Measurements from ENCODE around the gene NFKBIA.
"Not testable (repeated sequence)": the region's sequence is repeated elsewhere in the genome, so short reads cannot be mapped to it uniquely, and the experiment has no call there.

The NFKBIA gene

DNA sequence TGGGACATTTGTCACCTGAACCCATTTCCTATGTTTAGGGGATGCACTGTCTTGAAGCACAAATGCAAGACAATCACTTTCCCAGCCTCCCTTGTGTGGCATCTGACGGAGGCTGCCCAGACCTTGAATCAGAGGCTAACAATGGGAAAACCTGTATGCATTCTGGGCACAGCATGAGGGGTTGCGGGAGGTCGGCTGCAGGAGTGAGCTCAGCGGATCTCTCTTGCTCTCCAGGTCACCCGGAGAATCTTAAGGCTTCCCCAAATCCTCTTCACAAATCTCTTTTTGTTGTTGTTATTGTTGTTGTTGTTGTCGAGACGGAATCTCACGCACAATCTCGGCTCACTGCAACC lies 15.3 kb downstream of the NFKBIA start:
- DNase-seq: no peak

DNA sequence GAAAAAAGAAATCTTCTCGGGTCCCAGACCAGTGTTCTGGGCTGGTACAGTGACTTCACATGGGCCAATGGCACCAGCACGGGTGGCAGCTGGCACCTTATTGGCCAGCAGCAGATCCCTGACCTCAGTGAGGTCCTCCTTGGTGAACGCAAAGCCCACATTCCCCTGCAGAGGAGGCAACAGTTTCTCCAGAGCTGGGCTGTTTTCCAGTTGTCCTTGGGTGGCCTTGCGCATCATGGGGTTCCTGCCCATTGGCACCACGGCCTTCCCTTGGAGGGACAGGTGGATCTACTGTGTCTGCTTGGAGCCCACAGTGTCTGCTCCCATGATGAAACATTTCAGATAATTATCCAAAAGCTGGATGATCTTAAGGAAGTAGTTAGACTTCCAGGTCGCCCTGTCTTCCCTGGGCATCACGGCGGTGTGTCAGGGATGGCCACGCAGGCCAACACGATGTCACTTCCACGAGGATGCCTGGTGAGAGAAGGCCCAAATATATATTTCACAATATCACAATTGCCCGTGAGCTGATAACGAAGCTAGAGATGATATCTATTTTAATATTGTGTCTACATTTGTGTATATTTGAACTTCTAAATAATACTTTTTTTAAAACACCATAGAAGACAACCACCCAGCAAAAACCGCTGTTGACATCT lies 15.8 kb downstream of the NFKBIA start:
- no peak for DNase-seq

DNA sequence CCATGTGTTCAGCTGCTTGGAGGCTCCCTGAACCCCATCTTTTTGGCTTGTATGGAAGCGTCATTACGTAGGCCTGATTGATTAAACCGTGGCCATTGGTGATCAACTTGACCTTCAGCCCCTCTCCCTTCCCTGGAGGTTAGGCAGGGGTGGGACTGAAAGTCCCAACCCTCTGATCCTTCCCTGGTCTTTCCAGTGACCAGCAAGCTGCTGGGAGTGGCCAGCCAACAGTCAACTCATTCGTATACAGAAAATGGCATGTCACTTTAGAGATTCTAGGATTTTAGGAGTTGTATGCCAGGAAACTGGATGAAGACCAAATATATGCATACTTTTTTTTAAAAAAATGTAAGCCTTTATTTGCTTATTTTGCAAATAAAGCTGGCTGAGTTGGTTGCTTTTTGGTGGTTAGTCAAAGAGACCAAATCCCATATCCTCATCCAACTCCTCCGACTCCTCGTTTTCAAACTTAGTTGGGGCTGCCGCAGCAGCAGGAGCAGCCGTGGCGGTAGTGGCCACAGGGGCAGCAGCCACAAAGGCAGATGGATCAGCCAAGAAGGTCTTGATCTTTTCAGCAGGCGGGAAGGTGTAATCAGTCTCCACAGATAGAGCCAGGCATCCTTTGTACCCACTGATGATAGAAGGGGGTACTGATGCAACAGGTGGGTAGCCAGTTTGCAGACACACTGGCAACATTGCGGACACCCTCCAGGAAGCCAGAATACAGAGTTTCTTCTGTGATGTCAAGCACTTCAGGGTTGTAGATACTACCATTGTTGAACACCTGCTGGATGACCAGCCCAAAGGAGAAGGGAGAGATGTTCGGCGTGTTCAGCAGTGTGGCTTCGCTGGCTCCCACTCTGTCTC lies 16.6 kb downstream of the NFKBIA start:
- DNase-seq: no peak

DNA sequence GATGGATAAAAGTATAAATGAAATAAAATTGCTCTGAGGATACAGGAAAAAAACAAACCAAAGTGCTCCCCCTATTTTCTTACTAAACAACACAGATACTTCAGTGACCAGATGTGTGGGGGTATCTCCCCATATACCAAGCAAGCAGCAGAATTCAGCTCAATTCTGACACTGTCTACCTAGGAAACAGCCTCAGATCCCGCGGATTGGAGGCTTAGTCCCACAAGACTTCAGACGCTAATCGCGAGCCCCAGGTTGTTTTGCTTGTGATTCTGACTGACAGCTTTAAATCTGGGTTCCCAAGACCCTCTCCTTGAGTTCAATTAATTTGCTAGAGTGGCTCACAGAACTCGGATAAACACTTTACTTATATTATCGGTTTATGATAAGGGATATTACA lies 17.3 kb downstream of the NFKBIA start:
- DNase-seq: no peak

DNA sequence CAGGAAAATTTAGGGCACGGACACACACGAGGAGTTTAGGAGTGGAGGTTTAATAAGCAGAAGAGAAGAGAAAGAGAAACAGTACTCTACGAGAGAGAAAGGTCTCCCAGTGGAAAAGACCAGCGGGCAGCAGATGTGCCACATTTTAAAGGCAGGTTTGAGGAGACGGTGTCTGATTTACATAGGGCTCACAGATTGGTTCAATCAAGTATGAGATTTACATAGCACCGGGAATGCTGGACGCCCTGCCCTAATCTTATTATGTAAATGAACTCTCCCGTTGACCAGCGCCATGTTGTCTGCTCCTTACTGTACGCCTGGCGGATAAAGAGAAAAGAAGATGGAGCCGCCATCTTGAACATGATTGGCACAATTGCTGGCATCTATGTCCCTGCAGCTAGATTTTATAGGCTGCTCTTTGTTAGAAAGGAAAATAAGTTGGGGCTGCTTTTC lies 17.9 kb downstream of the NFKBIA start:
- no peak for DNase-seq

DNA sequence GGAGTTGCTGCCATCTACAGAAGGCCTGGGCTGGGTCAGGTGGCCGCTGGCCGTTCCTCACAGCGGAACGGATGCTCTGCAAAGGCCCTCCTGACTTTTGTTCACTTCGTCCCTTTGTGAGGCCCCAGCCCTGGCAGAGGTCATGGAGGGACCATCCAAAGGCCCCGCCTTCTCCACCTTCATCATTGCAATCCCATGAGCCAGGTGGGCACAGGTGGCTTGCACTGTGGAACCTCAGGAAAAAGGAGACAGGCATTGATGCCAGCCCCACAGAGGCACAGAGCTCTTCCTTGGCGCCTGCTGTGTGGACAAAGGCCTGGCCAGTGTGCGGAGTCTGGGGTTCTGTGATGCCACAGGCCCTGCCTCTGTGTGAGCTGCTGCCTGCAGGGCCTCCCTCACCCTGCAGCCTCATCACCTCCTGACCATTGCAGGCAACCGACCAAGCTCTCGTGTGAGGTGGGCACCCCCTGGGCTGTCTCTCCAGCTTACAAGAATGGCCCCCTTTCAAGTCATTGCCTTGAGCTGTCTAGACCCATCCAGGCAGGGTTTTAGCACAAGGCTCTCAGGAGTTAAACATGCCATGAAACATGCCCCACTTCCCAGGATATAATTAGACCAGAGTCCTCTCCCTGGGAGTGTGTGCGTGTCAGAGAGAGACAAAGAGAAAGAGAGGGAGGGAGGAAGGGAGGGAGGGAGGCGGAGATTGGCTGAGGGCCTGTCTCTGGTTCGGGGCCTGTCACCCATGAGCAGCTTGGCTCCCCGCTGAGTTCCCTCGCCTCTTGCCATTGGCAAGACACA lies 19.3 kb downstream of the NFKBIA start:
- DNase-seq: no peak

DNA sequence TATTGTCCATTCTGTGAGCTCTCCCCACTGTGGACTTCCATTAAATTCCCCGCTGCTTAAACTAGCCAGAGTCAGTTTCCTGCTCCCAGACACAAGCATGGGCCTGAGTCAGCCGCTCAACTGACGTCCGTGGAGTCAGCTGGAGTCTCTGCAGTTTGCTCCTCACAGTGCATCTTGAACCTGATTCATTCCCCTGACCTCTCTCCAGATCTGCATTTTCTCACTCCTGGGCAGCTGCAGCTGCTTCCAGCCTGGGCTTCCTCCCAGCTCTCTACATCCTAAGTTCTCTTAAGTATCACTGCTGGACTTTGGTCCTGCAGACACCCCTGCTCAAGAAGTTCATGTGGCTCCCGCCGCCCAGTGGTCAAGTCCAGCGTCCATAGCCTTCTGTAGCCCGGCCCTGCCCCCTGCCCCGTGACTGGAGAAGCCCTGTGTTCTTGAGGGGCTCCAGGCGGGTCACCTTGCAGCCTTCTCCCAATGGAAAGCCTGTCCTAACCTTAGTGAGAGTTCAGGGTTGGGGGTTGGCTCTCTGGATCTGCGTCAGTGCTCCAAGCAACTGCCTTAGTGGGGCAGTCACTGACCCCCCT lies 20.0 kb downstream of the NFKBIA start:
- no peak for DNase-seq

DNA sequence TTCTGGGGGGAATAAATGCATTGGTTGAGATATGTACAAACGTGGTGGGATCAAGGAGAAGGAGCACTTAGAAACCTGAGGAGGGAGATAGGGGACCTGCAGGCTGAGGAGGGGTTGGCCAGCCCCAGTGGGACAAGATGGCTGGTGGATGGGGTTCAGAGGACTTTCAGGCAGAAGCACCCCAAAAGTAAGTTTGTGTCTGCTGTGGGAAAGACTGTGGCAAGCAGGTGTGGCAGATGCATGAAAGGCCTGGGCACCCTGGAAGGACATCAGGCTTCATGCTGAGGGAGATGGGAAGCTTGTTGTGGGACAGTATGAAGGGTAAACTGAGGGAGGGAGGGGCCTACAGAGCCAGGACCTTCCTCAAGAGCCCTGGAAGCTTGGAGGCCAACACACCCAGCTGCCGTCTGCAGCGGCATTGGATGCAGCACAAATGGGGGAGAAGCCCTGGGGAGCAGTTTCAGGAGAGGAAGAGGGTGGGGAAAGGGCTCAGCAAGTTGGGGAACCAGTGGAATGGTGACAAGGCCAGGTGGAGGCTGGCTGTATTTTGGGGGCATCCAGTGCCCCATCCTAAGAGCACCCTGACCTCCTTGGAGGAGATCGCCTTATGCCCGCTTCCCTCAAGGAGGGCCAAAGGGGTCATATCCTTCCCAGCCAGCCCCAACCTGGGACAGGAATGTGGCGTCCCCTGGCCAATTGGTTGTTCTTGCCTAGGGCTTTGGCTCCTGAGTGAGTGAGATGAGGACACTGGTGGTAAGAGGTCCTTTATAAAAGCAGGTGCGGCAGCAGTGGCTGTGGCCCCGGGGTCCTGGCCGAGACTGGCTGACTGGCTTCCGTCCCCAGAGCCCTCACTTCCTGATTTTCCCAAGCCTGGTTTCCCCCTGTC lies 20.7 kb downstream of the NFKBIA start:
- no peak for DNase-seq

DNA sequence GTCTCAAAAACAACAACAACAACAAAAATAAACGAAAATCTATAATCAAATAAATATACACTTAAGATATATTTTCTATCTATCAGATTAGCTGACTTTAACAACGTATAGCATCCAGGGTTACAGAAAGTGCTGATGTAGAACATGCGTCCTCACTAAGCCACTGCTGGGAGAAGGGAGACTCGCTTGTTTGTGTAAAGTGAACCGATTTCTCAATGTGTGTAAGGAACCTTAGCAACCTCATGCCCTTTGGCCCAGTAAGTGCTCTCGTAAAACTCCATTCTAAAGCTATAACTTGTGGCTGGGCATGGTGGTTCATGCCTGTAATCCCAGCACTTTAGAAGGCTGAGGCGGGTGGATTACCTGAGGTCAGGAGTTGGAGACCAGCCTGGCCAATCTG lies 23.8 kb downstream of the NFKBIA start:
- DNase-seq: no peak

DNA sequence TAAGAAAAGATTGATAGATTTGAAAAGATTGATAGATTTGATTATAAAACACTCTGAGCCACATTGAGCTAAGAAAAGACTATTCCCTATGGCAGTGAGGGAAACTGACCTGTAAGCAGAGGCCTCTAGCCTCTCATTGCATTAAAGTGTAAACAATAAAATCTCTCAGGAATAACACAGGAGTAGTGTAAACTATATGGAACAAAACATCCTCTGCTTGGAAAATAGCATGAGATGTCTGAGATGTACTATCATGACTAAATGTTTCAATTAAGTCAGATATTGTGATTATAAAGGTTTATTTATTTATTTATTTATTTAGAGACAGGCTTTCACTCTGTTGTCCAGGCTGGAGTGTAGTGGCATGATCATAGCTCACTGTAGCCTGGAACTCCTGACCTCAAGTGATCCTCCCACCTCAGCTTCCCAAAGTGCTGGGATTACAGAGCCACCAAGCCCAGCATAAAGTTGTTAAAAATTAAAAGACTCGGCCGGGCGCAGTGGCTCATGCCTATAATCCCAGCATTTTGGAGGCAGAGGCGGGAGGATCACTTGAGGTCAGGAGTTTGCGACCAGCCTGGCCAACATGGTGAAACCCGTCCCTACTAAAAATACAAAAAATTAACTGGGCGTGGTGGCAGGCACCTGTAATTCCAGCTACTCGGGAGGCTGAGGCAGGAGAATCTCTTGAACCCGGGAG lies 25.2 kb downstream of the NFKBIA start:
- DNase-seq: not testable (repeated sequence)

DNA sequence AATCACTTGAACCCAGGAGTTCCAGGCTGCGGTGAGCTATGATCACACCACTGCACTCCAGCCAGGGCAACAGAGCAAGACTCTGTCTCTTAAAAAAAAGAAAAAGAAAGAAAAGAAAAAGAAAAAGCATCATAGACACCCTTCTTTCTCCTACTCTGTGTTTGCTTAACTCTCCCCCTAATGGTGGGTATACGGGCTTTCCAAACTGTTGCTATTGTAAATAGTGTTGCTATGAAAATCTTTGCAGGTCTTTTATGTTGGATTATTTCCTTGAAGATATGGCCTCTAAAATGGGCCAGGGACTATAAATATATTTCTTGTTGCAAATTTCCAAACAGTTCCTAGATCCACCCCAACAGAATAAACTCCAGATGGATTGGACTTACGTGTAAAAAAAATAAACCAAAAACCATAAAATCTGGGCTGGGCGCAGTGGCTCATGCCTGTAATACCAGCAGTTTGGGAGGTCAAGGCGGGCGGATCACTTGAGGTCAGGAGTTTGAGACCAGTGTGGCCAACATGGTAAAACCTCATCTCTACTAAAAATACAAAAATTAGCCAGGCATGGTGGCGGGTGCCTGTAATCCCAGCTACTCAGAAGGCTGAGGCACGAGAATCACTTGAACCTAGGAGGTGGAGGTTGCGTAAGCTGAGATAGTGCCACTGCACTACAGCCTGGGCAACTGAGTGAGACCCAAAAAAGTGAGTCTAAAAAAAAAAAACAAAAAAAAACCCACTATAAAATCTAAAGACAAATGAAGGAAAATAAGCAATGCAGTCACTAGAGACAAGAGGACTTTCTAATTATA lies 25.9 kb downstream of the NFKBIA start:
- DNase-seq: no peak

DNA sequence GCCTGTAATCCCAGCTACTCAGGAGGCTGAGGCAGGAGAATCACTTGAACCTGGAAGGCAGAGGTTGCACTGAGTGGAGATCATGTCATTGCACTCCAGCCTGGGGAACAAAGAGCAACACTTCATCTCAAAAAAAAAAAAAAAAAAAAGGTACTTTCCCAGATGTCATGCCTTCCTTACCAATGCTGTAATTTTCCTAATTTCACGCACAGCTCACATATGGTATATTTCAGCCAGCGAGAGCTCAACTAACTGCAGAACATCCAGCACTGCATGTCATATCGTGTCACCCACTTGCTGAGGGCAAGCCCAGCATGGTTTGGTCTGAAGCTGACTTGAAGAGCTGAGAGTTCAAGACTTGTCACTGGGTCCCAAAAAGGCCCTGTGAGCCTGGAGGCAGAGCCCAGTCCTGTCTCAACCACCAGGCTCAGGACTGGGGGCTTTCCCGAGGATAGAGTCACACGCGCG lies 29.0 kb downstream of the NFKBIA start:
- no peak for DNase-seq

DNA sequence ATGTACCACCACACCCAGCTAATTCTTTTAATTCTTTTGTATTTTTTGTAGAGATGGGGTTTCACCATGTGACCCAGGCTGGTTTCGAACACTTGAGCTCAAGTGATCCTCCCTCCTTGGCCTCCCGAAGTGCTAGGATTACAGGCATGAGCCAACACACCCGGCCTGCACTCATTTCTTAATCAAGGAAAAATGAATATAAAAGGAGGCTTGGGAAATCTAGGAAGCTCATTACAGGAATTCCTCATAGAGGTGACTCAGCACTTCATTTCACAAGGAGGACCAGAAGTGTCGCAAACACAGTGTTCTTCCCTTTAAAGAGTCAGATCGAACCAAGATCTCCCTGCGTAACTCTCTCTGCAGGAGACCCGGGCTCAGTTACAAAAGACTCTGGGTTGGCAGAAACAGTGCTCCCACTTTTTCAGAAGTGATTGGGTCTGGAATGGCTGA lies 30.3 kb downstream of the NFKBIA start:
- DNase-seq: no peak

DNA sequence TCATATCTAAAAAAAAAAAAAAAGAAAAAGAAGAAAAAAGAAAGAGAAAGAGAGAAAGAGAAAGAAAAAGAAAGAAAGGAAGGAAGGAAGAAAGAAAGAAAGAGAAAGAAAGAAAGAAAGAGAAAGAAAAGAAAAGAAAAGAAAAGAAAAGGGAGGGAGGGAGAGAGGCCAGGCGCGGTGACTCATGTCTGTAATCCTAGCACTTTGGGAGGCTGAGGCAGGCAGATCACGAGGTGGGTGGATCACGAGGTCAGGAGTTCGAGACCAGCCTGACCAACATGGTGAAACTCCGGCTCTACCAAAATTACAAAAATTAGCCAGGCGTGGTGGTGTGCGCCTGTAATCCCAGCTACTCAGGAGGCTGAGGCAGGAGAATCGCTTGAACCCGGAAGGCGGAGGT lies 31.3 kb downstream of the NFKBIA start:
- not testable (repeated sequence) for DNase-seq

DNA sequence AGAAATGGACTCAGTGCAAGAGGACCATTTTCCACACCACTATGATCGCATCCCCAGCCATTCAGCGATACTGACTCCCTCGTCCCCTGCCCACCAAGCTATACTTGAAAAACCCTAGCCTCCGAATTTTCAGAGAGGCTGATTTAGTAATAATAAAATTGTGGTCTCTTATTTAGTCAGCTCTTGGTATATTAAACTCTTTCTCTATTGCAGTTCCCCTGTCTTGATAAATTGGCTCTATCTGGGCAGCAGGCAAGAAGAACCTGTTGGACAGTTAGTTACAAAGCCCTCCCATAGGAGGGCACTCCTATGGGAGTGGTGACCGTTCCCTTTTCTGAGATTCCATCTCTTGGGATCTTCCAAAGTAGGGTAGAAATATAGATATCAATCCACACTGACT lies 33.6 kb downstream of the NFKBIA start:
- no peak for DNase-seq

DNA sequence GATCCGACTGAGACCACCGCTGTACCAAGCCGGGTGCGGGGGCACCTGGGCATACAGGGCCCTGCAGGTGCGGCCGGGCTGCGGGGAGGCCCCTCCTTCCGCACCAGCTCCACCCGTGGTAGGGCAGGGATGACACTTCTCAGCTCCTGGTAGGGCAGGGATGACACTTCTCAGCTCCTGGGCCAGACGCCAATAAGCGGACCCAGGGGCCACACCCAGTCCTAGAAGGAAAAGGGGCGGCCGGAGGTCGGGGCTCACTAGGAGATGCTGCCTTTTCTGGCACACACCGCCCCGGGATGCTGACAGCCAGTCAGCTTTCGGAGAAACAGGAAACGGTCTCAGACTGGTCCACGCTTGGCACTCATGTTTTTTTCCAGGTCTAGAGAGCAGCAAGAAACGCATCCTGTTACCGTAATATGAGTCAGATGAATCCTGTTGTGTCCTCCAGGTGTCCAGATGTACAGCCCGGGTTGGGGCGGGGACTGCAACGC lies 34.8 kb downstream of the NFKBIA start:
- DNase-seq: no peak

DNA sequence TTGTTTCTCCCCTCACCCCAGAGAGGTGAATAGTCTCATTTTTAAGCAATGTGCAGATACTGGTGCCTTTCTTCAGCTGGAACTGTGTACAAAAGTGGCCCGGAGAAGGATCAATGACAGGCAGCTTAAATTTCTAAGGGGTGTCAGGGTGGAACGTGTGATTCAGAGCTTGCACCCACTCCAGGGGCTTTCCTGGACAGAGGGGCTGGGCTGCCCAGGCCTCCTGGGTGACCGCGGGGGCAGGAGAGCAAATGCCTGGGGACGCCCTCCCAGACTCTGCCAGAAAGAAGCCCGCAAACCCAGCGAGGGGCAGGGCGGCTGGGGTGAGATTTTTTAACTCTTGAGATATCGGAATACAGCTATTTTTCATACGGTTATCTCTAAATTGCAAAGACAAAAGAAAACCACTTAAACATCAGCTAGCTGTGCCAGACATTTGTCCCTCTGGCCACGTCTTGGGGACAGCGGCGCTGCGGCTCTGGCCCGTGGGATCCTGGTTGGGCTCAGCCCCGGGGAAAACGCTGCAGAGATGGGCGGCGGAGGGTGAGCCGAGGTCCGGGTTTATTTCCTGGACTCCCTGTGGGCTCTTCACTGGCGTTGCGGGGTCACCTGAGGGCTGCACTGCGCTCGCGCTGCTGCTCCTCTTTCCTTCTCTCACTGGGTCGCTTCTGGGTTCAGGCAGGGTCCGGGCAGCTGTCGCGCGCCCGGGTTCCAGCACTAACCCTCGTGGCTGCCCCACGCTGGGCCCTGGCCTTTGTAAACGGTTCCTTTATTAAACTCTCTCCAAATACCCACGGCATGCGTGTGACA lies 35.8 kb downstream of the NFKBIA start:
- no peak for DNase-seq

DNA sequence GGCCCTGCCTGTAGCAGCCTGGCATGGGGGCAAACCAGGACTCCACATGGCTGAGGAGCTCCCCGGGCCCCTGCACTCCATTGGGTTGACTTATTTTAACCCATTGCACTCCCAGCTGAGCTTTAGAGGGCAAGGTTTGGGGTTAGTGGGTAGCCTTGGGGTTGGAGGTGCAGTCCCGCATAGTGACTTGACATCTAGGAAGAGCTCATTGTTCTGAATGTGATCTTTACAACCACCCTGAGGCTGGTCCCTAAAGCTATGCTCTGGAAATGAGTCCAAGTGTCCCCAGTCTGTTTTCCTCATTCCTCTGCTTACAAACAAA lies 36.4 kb downstream of the NFKBIA start:
- no peak for DNase-seq

DNA sequence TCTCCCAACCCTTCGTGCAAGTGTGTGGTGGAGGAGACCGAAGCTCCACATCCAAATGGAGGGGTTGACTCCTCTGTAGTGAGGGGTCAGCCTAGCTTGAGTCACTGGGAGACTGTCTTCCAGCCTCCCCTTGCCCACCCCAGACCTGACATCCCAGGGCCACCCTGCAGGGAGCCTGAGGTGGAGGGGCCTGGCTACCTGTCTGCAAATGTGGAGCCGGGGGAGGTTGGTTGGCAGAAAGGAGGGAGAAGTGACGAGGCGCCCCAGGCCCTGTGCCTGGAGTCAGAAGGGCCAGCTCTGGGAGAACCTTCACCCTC lies 37.5 kb downstream of the NFKBIA start:
- no peak for DNase-seq

DNA sequence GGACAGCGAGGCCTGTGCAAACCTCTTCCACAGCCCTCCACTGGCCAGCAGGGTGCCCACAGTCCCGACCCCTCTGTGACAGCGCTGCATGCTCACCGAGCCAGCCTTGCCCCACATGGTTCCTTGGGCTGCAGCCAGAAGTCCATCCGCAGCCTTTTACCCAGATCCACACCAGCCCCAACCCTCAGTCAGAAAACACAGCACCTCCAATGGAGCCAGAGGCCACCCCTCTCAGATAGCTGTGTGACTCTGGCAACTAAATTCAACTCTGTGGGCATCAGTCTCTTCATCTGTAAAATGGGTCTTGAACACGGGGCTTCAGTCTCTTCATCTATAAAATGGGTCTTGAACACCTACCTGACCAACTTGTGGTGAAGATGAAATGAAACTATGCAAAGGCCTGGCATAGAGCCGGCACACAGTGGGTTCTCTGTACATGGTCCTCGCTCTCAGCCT lies 38.0 kb downstream of the NFKBIA start:
- no peak for DNase-seq

All from SIG-M5 (cell line).